GM21576 (cell line): Measurements from ENCODE around the gene TBC1D7.

ENCODE experiments used
- ATAC-seq: cut with Tn5 transposase; IDR thresholded peaks from one replicate; pipeline ENCODE4 v1.9.1; 2021; ENCODE audit warnings: mild to moderate bottlenecking, moderate library complexity; ENCODE audit not compliant: unreplicated experiment

The TBC1D7 gene

DNA sequence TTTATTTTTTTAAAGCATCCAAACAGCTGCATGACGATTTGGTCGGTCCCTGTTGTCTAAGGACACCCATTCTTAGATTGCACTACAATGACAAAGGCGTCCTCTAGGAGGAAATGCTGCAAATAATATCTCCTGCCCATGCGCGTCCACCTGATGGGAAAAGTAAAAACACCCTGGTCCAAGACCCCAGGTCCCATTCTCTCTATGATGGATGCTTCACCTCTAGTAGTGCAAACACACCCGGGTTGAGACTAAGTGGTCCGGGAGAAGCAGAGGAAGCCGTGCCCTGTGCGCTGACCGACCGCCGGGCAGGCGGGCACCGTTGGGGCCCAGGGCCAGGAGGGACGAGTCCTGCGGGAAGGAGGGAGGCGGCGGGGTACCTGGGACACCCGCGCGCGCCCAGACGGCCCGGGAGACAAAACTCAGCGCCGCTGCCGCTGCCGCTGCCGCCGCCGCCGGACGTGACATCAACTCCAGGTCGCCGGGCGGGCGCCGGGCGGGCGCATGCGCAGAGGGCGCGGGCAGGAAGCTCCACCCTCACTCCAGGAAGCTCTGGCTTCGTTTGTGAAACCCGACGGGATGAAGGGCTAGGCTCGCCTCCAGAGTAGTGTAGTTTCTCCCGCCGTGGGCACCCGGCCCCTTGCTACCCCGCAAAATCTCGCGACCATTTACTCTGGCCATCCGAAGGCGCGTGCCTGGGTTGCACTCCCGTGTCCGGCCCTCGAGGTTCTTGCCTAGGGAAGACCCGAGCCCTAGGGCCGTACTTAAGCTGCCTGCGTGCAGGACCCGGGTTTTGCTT, at the start of gene TBC1D7:
TSS of gene TBC1D7 (minus strand) at position 462 of the 799 bp plus-strand sequence. CDS start 1,639 bp downstream, outside the sequence.
- ATAC-seq, result peak; percentile 85

DNA sequence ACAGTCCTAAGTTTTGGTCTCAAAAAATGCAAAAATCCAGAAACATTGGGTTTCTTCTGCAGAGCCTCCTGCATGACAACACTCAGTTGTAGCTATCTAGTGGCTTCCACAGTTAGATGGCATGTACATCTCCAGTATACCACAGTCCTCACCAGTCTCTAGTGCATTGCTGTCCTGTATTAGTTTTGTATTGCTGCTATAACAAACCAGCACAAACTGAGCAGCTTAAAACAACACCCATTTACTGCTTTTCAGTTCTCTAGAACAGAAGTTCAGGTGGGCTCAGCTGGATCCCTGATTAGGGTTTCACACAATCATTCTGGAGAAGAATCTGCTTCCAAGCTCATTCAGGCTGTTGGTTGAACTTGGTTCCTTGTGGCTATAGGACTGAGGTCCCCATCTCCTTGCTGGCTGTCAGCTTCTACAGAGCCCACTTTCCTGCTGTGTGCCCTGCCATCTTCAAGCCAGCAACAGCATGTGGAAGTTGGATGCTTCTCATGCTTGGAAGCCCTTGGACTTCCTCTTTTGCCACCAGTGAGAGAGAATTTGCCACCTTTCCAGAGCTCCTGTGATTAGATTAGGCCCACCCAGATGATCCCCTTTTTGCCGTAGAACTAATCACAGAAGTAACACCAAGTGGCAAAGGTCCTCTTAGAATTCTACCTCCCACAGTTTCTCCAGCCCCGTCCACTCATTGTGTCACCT, 48.9 kb upstream of the TBC1D7 start:
- no peak for ATAC-seq

DNA sequence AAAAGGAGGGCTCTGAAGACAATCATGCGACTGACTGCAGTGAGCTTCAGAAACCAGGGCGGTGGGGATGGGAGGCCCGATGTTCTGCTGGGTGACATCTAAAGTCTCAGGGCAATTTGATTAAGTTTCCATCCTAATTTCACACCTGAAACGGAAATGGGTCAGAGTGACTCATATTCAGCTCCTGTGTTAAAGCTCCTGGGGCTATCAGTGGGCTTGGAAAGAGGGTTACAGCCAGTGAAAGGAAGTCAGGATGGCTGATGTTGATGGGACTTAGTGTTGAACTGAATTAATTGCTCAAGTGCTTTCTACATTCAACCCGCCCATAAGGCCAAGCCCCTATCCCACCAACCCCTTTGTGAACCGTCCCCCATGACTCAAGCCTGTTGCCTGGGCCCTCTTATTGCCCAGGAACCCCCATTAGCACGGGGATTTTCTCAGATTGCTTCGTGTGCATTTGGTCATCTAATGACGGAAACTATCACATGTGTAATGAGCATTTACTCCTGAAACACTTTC, 47.1 kb upstream of the TBC1D7 start:
- ATAC-seq, result peak; percentile 63

DNA sequence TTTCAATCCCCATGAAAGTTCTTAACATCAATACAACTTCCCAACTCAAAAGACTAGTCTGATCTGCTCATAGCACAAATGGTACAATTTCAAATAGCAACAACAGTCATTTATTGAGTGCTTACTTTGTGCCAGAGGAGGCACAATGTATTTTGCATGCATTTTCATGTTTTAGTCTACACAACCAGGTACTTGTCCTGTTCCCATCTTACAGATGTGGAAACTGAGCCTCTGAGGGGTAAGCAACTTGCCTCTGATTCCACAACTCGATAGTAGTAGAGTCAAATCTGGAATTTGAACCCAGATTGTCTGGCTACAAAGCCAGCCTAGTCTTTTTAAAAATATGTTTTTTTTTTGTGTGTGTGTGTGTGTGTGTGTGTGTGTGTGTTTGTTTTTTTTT, 45.6 kb upstream of the TBC1D7 start:
- no peak for ATAC-seq

DNA sequence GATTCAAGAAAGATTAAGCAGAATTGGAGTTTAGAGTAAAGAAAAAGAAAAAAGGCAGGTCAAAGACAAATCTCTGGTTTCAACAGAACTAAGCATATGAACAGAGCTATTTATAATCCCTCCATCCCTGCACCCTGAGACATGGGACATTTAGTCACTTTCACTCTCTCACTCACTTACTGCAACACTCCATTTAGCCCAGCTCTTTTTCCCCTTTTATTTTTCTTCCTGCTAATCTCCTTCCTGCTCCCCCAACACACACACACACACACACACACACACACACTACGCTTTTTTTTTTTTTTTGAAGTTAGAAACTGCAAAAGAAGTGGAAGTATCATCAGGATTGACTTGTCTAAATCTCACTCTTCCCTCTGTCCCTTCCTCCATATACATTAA, 45.1 kb upstream of the TBC1D7 start:
- no peak for ATAC-seq

DNA sequence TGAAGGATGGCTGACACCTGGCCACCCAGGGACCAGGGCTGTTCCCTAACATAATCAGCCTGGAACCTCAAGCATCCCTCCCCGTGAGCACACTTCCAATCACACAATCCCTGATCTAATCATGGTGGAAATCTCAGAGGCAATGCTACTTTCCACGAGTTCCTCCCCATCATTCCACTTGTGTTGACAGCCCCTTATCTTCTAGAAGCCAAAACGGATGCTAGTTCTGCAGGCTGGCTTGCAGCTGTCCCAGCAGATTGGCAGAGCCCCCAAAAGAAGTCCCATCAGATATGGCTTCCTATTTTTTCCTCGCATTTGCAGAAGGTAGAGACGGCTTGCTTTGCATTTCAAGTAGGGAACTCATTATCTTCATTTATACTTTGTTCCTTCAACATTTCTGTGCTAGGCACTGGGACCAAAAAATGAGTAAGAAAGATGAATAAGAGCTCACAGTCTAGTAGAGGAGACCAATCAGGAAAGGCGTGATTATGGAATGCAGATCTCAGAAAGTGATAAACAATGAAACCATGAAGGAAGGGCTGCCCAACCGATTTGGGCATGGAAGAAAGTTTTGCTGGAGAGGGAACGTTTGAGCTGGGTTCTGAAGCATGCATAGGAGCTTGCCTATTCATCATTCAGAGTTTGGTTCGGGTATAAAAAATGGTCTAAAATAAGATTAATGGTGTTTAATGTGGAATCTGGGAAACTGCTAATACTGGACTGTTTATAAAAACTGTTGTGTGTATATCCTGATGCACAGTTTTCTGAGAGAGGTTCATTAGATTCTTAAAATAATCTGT, 44.6 kb upstream of the TBC1D7 start:
- no peak for ATAC-seq

DNA sequence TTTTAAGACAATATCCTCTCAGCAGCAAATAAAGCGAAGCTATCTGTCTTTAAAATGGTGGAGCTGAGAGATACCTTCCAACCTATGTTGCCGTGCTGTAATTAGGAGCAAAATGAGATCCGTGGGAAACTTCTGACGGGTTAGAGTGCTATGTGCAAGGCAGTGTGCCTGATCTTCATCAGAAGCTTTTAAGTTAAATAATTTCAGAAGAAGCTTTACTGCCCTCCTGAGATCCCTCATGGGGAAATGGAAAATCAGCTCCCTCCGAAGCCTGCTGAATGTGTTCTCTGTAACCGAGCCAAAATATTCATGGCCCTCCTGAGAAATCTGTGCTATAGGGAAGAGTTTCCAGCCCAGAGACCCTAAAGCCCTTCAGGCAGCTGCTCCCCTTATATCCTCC, 43.7 kb upstream of the TBC1D7 start:
- no peak for ATAC-seq

DNA sequence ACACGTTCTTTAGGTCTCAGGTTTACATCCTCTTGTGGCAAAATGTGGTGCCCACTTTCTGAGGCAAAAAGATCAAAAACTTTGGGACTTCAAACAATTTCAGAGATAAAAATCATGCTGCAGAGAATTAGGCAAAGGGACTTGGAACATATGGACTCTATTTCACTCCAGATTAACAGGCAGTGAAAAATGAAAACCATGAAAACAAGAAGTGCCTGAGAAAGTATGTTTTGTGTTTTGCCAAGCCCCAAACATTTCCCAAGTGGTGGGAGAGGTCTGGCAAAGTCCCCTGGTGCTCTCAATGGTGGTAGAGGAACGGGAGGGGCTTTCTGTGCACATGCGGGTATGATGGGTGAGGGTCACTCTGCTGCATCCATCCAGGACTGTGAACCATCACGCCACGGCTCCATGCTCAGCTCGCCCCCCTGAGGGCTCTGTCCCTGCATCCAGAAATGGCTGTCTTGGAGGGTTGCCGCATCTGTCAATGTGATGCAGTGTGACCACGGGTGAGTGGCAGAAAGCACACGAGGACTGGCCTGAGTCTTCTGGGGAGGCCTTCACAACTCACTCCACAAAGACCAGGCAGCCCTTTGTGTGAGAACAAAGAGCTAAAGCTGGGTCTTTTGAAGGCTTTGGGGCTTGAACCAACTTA, 43.2 kb upstream of the TBC1D7 start:
- no peak for ATAC-seq

DNA sequence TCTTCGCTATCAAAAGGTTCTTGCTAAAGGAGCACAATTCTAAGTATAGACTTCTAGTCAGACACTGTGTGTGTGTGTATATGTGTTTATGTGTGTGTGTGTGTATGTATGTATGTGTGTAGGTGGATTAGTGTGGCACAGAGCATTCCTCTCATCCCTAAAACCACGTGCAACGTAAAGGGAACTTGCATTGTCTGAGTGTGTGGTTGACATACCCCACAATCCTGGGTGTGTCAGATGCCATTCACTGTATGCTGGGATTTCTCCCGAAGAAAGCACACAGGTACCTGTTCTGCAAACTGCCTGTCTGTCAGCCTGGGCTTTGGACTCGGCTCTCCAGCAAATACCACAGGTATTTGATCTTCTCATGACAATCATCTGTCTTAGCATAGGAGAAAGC, 42.3 kb upstream of the TBC1D7 start:
- no peak for ATAC-seq

DNA sequence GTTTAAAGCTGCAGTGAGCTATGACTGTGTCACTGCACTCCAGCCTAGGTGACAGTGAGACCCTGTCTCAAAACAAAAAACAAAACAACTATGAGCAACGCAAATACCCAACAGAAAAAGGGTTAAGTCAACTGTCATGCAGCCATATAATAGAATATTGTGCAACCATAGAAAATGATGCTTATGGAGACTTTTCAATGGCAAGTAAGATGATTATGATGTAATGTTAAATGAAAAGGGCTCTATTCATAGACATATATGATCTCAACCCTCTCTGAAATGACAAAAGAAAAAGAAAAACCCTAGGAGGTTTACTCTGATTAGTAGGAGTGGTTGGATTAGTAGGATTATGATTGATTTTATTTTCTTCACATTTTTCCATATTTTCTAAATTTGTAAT, 41.3 kb upstream of the TBC1D7 start:
- ATAC-seq, result no peak

DNA sequence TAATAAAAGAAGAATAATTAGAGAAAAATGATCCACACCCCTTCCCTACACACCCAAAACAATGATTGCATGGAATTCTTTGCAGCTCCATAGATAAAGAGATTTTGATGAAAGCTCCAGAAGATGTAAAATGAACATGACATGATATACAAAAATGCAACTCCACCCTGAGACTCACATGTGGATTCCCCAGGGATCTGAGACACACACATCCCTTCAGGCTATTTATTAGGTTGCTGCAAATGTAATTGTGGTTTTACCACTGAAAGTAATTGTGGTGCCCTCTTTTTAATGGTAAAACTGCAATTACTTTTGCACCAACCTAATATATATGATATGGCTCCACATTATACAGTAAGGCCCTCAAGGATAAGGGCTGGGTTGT, 40.4 kb upstream of the TBC1D7 start:
- no peak for ATAC-seq

DNA sequence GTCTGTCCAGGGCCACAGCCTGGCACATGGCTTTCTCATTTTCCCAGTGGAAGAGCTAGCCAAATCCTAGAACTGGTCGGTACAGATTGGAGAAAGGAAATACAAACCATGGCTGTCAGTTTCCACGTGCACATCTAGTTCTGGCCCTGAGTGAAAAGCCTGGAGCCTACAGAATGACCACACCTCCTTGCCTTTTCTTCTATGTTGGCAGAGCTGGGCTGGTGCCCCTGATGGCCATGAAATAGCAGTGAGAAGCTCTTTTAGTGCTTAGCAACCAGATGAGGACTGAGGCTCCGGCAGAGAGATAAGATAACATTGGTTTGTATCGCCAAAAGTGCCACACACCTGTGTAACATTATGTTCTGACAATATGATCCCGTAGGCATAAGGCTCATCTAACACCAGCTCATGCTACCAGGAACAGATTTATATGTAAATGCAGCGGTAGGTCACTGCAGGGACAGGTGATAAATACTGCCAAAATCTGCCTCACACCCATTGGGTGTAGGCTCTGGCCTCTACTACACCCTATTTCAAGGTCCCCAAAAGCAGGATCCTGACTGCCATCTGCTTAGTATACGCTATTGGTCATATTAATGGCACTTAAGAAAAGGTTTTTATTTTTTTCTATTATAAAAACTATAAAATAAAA, 39.9 kb upstream of the TBC1D7 start:
- ATAC-seq, result no peak

DNA sequence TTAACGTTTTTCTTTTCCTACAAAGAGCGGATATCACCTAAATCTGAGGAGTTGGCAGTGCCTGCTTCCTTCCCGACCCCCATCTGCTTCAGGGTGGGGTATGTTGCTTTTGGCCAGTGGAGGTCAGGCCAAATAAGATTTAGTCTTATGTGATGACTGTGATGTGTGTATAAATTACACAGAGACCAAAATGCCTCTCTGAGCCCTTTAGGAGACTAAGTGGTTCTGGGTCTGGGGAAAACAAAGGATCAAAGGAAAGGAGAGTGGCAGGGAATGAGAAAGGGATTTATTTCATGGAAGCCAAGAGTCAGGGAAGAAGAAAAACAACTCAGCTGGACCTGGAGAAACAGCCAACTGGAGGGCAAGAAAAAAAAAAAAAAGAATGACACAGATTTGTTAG, 39.1 kb upstream of the TBC1D7 start:
- ATAC-seq, result no peak

DNA sequence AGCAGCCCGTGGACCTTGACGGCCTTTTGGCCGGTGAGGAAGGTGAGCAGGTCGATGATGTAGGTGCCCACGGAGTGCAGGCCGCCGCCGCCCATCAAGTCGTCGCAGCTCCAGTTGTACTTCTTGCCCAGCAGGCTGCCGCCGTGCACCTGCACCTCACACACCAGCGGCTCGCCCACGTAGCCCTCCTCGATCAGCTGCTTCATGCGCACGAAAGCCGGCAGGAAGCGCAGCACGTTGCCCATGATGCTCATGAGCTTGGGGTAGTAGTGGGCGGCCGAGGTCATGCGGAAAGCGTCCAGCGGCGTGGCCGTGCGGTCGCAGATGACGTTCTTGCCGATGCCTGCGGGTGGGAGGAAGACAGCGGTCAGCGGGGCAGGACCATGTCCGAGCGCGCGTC, 37.0 kb upstream of the TBC1D7 start:
- ATAC-seq, result no peak

DNA sequence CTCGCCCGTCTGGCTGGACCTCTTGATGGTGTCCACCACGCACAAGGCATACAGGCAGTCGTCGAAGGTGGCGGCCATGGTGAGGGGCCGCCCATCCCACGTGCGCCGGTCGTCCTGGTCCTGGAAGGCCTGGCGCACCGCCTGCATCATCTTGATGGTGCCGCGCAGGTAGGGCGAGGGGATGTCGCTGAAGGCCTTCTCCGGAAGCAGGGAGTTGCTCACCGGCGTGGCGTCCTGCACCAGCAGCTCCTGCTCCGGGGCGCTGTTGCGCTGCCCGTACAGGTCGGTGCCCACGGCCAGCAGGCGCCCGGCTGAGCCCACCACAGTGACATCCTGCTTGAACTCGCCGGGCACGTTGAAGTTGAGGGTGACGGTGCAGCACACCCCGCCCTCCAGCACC, 36.5 kb upstream of the TBC1D7 start:
- no peak for ATAC-seq

DNA sequence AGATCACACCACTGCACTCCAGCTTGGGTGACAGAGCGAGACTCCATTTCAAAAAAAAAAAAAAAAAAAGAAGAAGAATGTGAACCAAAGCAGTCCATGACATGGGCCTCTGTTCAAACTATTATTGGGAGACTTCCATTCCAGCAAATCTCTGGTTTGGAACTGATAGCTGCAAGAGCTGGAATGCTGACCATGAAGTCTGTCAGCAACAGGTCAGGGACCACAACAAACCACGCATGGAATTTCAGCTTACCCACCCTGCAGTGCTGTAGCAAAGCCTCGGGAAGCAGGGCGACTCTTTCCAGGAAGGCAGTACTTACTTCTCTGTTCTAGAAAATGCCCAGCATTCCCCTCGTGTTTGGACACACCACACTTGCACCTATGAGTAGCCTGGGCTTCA, 34.1 kb upstream of the TBC1D7 start:
- ATAC-seq, result no peak

DNA sequence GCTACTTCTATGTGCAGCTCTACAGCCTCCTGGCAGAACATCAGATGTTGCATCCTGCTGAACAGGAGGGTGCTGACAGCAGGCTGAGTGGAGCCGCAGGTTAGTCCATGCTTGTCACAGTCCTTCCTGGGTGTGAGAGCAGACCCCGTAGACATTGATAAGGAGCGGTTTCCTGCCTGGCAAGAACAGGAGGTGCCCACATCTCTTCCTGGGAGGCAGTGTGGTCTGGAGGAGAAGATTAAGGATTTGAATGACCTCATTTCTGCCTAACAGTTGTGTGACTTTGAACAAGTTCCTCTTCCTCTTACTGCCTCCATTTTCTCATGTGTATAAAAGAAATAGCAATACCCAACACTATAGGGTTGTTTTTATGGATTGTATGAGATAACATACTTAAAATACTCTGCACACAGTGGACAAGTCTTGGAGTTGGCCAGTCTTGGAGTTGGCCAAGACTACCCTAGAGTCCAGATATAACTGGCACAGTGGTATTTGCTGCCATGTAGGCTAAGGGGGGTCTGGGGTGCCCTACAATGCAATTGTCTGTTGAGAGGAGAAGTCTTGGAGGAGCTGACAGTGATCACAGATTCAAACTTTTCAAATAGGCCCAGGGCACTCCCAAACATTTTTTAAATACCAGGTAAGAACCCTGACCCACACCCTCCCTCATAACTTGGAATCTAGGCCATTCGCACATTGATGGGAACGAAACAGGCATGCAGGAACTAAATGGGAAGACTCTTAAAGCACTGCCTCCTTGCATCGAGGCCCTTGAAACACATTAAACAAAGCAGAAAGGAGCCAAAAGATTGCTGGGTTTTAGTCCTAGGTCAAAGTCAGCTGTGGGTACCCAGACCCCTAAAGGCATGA, 32.6 kb upstream of the TBC1D7 start:
- no peak for ATAC-seq

DNA sequence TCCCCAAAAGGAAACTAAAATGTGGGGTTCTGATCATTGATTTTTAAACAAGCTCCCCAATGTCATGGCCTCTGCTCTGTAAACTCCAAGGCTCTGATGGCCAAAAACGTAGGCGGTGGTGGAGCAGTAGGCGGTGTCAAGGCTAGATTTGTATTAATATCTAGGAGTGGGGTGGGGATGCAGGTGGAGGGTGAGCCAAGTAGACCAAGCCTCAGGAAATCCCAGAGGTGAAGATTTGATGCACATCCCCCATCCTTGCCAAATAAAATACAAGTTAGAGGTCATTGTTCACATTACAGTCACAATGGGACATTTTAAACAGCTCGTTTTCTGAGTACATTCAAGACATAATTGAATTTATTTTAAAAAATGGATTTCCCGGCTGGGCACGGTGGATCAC, 30.9 kb upstream of the TBC1D7 start:
- ATAC-seq, result no peak

DNA sequence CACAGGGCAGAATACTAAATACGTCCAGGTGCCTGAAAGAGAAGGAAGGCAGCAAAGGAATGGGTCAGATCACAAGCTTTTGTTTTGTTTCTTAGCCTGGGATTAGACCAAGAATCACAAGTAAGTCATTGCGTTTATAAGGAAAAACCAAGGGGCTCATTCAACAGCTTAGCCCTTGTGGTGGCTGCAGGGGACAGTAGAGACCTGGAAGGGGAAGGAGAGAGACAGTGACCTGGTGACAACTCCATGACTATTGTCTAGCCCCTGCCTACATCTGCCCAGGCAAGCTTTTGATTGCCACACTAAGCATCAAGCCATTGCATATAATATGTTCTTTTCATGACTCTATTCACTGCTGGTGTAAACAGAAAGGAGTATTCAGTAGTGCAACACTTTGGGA, 30.2 kb upstream of the TBC1D7 start:
- no peak for ATAC-seq
